ENCODE data around the gene FTO.
A peak's percentile ranks its signal among the peaks of the same experiment; 100 is the strongest.
"Not testable (repeated sequence)": the region's sequence is repeated elsewhere in the genome, so short reads cannot be mapped to it uniquely, and the experiment has no call there.

FTO gene

DNA sequence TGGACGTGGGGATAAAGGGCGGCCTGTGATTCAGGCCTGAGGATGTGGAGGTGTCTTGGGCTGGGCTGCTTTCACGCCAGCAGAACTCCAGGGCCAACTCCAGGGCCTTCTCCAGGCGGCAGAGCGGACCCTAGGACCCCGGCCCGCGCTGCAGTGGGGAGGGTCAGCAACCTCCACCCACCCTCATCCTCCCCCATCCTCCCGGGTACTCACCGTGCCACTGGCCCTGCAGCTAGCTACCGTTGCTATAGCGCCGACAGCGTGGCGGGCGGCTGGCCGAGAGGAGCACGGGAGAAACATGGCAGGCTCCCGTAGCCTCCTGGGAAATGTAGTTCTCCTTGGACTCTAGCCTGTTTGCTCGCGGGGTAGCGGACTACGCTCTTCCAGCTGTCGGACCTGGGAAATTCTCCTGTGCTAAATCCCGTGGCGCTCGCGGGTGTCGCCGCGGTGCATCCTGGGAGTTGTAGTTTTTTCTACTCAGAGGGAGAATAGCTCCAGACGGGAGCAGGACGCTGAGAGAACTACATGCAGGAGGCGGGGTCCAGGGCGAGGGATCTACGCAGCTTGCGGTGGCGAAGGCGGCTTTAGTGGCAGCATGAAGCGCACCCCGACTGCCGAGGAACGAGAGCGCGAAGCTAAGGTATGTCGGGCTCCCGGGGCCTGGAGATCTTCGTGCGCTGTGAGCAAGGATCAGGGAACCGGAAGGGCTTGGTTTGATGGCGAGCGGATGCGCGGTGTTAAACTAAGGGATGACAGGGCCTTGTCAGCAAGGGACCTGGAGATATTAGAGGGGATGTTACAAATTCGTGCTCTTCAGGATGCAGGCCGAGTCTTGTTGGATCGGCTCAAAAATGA is at the start of gene FTO, which contains the start of gene RPGRIP1L:
Gene FTO, plus strand, starts transcription at position 567 of the 855 bp plus-strand sequence.
Gene RPGRIP1L, minus strand, starts transcription at position 270 of the 855 bp plus-strand sequence. CDS start 3,136 bp downstream, outside the sequence.
- peak; percentile 100 for DNase-seq (ENCODE audit: low spot score)

DNA sequence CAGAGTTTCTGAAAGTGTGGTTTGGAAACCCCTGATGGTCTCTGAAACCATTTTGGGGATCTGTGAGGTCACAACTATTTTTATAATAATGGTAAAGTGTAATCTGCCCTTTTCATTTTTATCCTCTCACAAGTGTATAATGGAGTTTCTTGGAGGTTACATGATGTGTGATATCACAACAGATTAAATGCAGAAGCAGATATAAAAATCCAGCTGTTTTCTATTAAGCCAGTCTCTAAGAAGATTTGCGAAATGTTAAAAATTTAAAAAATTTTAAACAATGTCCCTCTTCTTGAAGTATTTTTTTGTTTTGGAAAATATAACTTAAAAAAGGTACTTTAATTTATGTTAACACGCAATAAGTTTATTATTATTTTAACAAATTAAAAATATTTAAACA is 49.0 kb upstream of the FTO start:
- DNase-seq (ENCODE audit: low spot score): no peak

DNA sequence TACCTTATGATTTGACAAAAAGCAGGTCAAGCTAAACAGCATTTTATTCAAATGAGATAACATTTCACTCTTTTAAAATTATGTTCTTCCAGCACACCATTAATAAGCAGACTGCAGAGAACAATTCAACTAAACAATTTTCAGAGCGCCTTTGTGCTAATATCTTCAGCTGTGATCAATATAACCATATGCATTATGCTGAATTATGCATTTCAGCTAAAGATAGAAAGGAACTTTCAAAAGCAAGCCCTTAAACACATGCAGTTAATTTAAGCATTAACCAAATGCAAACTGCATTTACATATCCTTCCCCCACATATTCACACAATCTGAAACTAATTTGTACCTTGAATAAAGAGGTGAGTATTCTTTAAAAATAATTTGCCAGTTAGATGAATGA is 41.9 kb upstream of the FTO start:
- no peak for DNase-seq (ENCODE audit: low spot score)

DNA sequence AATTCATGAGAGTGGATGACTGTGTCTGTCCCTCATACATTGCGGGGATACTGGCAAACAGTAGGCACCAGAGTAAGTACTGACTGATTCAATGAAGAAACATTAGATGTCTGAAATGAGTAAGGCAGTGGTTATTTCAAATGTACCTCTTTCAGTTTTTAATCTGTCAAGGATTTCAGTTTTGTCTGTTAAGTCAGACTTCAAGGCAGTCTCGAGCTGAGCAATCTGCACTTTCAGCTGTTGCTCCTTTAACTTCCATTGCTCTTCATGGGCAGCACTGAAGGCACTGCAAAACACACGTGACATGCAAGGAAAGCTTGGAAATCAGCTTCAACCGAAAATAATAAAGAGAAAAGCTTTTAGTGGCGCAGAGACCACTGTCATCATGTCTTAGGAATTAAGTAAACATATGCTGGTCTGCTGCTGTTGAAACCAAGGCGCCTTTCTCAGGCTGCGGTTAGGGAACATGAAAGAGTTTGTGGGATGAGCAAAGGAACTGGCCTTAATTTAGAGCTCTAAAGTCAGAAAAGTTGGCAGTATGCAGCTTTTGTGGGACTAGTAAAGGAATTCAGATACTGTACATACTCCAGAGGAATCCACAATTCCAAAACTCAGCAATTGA is 39.1 kb upstream of the FTO start:
- DNase-seq (ENCODE audit: low spot score): no peak

DNA sequence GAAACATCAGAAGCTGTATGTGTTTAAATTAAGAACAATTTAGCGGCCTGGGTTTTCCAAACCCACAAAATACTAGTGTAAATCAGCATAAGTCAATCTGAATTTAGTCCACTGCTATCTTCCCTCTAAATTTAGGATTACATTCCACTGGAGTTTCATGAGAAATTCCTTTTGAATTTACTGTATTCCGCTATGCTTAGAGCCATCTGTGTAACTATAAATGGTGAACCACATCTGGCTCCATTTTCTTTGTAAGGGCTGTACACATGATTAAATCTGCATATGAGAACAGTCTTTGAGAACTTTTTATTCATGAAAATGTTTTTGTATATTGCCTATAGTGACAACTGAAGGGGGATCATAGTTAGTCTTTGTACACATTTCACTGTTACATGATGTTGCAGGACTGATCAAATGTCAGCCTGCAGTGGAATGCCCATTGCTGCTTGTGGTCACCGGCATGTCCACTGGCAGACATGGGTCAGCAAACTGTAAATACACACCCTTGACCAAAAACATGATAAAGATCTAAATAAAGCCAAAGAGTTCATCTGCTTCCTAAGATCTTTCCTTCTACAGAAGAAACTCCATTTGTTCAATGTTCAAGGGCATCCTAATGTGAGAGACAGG is 37.1 kb upstream of the FTO start:
- no peak for DNase-seq (ENCODE audit: low spot score)

DNA sequence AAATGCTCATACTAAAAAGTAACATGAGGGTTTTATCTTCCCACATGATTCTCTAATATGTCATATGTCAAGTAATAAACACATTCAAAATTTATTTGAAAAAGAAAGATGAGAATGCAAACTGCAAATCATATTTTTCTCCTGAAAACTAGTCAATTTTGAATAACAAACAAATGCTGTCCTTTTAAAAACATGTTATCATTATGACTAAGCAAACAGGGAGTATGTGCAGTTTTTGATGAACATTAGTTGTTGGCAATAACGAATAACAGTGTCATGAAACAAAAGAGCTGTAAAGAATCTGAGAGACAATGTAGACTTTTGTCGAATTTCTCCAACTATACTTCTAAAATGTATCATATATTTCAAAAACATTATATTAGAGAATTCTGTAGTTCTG is 35.1 kb upstream of the FTO start:
- DNase-seq (ENCODE audit: low spot score): no peak

DNA sequence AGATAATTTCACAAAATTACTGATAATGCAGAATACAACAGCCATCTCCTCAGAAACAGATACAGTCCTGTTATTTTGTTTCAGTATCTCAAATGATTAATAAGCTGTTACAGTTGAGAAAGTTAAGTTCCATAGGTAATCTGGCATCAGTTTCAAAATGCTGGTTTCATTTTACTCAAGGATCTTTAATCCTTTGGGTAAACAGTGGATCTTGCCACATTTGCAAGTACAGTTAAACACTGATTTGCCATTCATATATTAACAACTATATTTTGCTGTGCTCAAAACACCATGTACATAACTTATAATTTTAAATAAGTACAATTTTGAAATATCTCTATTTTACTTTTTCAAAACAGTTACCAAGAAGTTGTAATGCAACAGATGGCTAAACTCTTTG is 31.5 kb upstream of the FTO start:
- no peak for DNase-seq (ENCODE audit: low spot score)

DNA sequence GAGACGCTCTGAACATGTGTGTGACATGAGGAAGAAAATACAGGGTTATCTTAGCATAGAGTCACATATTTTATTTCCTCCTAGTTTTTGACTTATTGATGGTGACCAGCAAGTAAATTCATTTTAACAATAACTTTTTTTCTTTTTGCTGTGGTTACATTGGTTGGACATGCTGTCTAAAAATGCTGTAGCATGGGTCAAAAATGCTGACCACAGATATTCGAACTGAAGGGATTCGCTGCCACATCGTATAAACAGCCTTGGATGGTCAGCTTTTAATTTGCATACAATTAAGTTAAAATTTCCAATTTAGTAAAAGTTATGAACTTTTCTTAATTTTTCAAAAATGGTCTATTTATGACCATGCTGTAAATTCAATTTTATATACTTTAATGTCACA is 30.8 kb upstream of the FTO start:
- DNase-seq (ENCODE audit: low spot score): no peak

DNA sequence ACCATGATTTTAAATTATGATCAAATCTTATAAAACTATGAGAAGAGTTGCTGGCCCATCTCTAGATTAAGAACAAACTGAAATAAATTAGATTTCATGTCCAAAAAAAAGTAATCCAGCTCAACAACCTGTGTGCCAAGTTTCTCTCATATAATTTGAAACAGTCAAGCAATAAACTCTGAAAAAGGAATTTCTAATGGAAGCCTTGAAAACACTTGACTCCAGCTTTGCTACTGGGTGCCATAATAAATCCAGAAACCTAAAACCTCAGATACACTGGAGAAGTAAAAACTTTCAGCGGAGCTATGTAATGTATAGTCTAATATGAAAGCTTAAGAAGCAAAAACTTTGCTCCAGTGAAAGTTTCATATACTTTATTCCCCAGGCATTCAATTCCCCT is 25.8 kb upstream of the FTO start:
- DNase-seq (ENCODE audit: low spot score): no peak

DNA sequence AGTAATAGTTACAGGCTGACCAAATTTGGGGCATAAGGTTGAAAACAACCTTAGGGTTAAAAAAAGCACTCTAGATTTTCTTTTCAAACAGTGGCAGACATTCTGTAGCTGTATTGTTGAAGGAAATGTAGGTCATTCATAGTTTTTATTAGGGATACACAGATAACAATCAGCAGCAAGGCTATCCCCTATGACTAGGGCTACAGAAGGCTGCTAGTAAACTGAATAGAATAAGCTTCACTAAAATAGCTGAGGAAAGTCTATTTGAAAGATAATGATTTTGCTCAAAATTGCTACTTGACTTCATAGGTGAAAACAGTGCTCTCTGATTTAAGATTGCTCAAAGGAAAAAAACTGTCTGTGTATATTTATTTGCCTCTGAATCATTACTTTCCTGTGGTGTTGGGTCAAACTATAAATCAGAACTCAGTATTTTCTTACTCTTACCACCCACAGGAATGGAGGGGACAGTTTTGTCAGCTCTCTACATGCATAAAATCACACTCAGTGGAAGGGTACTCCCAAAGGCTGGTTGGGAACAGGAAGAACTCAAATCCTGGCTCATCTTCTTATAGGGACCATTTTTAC is 25.1 kb upstream of the FTO start:
- no peak for DNase-seq (ENCODE audit: low spot score)

DNA sequence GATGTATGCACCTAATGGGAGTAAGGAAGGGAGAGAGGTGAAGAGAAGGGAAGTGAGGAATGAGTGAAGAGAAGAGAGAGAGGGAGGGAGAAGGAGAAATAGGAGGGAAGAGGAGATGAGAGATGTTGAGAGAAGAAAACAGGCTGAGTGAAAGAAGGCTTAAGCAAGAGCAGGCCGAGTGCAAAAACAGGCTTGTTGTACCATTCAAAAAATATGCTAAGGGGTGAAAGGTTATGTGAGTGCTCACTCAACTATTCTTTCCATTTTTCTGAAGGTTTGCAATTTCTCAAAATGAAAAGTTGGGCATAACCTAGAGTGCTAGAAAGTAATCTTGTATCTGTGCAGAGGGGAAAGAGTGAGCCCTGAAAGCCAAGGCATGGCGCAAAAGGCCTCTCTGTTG is 23.2 kb upstream of the FTO start:
- DNase-seq (ENCODE audit: low spot score): no peak

DNA sequence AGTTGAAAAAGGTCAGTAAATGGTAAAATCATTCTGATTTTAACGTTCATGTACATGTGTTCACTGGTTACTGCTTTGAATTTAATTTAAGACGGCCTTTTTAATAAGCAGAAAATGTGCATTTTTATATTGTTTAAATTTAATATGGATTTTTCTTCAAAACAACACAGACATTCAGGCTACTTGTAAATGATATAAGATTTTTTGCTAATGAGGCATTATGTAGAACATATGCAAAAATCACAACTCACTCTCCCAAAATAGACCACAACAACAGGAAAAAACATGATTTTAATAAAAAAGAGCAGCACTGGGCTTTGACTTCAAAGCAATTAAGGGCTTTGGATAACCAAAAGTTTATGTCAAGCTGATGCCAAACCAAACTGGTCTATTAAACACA is 22.6 kb upstream of the FTO start:
- no peak for DNase-seq (ENCODE audit: low spot score)

DNA sequence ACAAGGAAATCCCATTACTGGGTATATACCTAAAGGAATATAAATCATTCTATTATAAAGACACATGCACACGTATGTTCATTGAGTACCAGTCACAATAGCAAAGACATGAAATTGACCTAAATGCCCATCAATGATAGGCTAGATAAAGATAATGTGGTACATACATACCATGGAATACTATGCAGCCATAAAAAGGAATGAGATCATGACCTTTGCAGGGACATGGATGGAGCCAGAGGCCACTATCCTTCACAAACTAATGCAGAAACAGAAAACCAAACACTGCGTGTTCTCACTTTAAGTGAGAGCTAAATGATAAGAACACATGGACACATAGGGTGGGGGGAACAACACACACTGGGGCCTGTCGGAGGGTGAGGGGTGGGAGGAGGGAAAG is 18.6 kb upstream of the FTO start:
- DNase-seq (ENCODE audit: low spot score): not testable (repeated sequence)

DNA sequence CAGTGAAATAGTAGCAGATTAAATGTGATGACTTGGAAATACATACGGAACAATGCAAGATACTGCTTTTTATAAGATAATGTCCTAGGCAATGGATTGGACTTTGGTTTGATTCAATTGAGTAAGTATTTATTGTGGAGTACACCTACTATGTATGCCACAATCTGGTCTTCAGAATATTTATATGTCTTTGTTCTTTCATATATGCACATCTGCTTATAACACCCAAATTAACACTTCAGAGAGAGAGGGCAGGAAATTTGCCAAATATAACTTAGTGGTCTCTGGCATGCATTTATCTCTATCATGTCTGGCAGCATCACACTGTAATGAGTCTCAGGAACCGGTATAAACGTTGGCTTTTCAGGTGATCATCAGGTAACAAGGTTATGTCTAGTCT is 17.2 kb upstream of the FTO start:
- DNase-seq (ENCODE audit: low spot score): no peak

DNA sequence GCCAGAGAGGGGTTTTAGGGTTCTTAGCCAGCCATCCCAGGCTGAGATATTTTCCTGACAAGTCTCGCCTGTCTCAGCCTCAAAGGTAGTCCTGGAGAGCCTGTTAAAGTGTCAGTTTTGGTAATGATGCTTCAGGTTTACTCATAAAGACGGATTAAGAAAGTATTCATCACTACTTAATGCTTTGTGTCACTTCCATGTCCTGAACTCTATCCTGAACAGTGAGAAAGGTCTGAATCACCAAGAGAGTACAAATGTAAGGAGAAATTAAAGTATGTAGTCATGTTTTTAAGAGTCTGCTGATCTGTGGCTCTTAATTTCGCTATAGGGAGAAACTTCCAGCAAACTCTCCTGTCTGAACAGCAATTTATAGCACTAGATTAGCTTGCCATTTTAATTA is 14.3 kb upstream of the FTO start:
- no peak for DNase-seq (ENCODE audit: low spot score)

DNA sequence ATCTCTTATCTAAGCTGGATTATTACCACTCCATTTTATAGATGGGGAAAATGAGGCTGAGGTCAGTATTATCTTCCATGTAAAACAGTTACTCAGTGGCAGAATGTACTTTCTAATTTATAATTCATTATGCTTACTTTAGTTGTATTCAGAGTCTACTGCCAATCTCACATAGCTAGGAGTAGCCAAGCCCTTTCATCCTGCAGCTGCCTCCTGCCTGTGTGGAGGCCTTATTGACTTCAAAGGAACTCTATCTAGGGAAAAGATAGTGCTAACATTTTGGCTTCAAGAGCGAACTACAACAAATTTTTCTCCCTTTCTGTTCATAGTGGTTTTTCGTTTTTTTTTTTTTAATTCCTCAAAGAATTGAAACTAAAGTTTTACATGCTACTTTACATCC is 13.2 kb upstream of the FTO start:
- no peak for DNase-seq (ENCODE audit: low spot score)

DNA sequence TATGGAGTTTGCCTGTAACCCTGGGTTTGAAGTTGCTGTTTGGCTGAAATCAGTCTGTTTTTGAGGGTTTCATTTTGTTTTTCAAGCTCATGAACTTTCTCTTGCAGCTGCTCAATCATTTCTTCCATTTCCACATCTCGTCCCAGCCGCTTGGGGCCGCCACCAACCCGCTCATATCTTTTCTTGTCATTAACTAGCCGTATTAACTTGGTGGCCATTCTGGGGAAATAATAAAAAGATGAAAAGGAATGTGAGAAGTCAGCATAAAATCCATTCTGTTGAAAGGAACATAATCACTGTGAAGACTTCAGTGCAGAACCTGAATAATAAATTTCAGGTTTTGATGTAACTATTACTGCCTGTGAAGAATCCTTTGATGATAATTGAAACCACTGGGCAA is 11.8 kb upstream of the FTO start:
- DNase-seq (ENCODE audit: low spot score): no peak

DNA sequence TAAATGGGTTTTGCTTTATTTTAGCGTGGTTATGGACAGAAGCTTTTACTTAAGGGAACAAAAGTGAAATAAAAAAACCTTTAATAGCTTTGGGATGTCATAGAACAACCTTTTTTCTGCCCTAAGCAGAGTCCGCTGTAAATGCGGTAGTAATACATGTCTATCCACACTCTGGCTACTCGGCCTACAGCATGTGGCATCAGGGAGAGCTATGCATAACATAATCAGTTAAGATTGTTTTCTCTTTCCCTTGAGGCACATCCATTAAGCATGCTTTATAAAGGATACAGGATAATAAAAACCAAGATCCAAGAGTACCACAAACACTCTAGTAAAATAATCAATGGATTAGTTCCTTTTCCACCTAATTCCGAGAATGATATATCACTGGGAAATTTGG is 10.6 kb upstream of the FTO start:
- DNase-seq (ENCODE audit: low spot score): no peak

DNA sequence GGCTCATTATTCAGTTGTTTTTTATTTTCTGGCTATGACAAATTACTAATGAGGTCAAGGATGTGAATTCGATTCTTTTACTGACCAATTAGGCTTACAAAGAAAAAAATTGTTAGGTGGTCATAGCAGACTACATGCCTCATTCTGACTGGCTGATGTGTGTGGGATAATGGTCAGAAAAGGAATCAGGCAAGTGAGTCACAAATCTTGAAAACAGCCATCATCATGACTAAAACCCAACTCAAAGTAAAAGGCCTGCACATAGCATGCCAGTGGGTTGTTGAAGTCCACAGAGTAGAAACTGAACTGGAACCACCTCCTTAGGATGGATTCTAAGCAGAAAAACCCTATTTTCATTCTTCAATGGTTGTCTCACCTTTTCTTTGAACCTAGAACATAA is 8.9 kb upstream of the FTO start:
- no peak for DNase-seq (ENCODE audit: low spot score)

DNA sequence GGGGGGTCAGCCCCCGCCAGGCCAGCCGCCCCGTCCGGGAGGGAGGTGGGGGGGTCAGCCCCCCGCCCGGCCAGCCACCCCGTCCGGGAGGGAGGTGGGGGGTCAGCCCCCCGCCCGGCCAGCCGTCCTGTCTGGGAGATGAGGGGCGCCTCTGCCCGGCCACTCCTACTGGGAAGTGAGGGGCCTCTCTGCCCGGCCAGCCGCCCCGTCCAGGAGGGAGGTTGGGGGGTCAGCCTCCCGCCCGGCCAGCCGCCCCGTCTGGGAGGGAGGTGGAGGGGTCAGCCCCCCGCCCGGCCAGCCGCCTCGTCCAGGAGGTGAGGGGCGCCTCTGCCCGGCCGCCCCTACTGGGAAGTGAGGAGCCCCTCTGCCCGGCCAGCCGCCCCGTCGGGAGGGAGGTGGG is 5.7 kb upstream of the FTO start:
- not testable (repeated sequence) for DNase-seq (ENCODE audit: low spot score)

DNA sequence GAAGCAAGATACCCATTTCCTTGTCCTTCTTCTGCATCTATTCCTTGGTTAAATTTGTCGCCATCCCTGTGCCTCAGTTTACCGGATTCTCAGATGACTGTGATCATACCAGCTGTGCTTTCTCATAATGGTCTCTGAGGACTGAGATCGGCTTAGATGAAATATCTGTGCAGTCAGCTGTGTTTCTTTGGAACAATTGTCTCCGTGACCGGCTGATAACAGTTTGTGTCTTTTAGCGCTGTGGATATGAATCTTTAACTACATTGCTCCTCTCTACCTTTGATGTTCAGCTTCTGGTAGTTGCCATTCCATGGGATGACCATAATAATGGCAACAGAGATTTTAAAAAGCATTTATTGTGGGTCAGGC is 473 bp downstream of the FTO start:
- no peak for DNase-seq (ENCODE audit: low spot score)

DNA sequence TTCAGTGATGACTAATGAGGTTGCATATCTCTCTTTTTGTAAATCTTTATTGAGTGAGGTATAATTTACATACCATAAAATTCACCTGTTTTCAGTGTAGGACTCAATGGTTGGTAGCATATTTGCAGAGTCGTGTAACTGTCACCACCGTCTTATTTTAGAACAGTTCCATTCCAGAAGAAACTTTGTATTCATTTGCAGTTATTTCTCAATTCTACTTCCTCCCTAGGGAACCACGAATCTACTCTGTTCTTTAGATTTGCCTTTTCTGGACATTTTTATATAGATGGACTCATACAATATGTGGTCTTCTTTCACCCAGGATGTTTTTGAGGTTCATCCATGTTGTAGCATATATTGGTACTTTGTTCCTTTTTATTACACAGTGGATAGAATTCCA is 3.7 kb downstream of the FTO start:
- no peak for DNase-seq (ENCODE audit: low spot score)

DNA sequence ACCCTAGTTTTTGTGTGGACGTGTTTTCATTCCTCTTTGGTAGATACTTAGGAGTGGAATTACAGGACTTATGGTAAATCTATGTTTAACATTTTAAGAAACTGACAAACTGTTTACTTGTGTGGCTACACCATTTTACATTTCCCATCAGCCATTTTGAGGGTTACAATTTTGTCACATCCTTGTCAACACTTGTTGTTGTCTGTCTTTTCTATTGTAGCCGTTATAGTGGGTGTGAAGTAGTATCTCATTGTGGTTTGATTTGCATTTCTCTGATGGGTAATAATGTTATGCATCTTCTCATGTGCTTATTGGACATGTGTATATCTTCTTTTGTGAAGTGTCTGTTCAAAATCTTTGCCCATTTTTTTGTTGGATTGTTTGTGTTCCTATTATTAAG is 4.5 kb downstream of the FTO start:
- DNase-seq (ENCODE audit: low spot score): no peak

Data from pons (tissue), 1 donor.